Kidney (tissue), 14 donors: Measurements from ENCODE around the gene UNC13D. TPM values are rescaled to one million over a fixed set of nuclear protein-coding genes. Genes with fewer than 3 reads are reported as not detected.

Experiments
- DNase-seq, 5 donors: peaks; one replicate each; pipeline ENCODE4 v3.0.0-alpha.2; 2013 to 2020
- FAIRE-seq: peaks from 2 replicates; lab custom pipeline; 2012; peaks lifted over from hg19 to GRCh38; lab: Jason Lieb, UNC
- H3K27ac ChIP-seq, 2 donors: one replicate each; pipeline ENCODE4 v1.7.0; 2013; ENCODE audit warnings: low read depth in 2 of 2, low read length in 2 of 2, inconsistent platforms in 1 of 2
- H3K27me3 ChIP-seq: one replicate; pipeline ENCODE4 v1.7.1; 2013; ENCODE audit warnings: low read length, inconsistent platforms; ENCODE audit not compliant: control insufficient read depth, insufficient read depth
- H3K36me3 ChIP-seq, 3 donors: one replicate each; pipeline versions ENCODE4 v1.7.0 to v1.7.1; 2013; ENCODE audit warnings: low read length in 3 of 3, control low read depth in 1 of 3, inconsistent platforms in 1 of 3; ENCODE audit not compliant: insufficient read depth in 3 of 3, control insufficient read depth in 2 of 3
- H3K4me1 ChIP-seq, 3 donors: one replicate each; pipeline versions ENCODE4 v1.7.0 to v1.7.1; 2013; ENCODE audit warnings: low read length in 3 of 3, inconsistent platforms in 1 of 3, low read depth in 1 of 3; ENCODE audit not compliant: control insufficient read depth in 2 of 3, insufficient read depth in 2 of 3
- H3K4me3 ChIP-seq, 3 donors: one replicate each; pipeline versions ENCODE4 v1.7.0 to v1.8.1; 2013; ENCODE audit warnings: low read length in 3 of 3, control low read depth in 1 of 3, inconsistent platforms in 1 of 3
- H3K9ac ChIP-seq, 3 donors: one replicate each; pipeline versions ENCODE4 v1.7.0 to v1.7.1; 2013; ENCODE audit warnings: low read length in 3 of 3, control low read depth in 1 of 3, inconsistent platforms in 1 of 3
- H3K9me3 ChIP-seq, 3 donors: one replicate each; pipeline versions ENCODE4 v1.7.0 to v1.7.1; 2013; ENCODE audit warnings: low read length in 3 of 3, control low read depth in 1 of 3, inconsistent platforms in 1 of 3; ENCODE audit not compliant: control insufficient read depth in 2 of 3, insufficient read depth in 1 of 3
- intact Hi-C: fragments of 100-400 bp; cut with DNase I; formaldehyde crosslinking; loops from one replicate; pipeline ENCODE4 v1.11.1; 2022
- polyA plus RNA-seq: library from polyadenylated mRNA; stranded (reverse); fragments of 350-450 nt; fragmentation: Illumina TruSeq; extraction: RNeasy Lipid Tissue Mini Kit (QIAGEN cat#74804); gene quantifications from one replicate; pipeline ENCODE4 v1.2.3, GENCODE V29; 2014; ENCODE audit warnings: low read depth, low replicate concordance; ENCODE audit not compliant: insufficient read depth
- total RNA-seq: library from RNA; stranded (reverse); fragmentation: NEBNext Ultra II Directional; extraction: Animal tissue kit (Norgen Biotek cat#: 25700); gene quantifications from one replicate; pipeline ENCODE4 v1.2.1, GENCODE V29; 2021
- TF ChIP-seq, protein P1 (sequence below): IDR thresholded peaks from 3 replicates; pipeline ENCODE4 v1.5.1; 2012; ENCODE audit warnings: mild to moderate bottlenecking, moderate library complexity, borderline replicate concordance; ENCODE audit not compliant: insufficient read depth; ENCODE audit errors: extremely low read depth
- donor health status: control.
- donor health status: control.
- donor health status: control.
- donor health status: control.
- donor health status: control.
- donor health status: DM: yes; HTN: yes; CAD: no.
- donor health status: Normal renal cell carcinoma (clear cell type).

The UNC13D gene
- total and polyA plus RNA-seq, 2 donors from 2014 or later = 3.8 to 26.1 TPM

- FAIRE-seq = no peak
- TF ChIP-seq, protein P1, sequence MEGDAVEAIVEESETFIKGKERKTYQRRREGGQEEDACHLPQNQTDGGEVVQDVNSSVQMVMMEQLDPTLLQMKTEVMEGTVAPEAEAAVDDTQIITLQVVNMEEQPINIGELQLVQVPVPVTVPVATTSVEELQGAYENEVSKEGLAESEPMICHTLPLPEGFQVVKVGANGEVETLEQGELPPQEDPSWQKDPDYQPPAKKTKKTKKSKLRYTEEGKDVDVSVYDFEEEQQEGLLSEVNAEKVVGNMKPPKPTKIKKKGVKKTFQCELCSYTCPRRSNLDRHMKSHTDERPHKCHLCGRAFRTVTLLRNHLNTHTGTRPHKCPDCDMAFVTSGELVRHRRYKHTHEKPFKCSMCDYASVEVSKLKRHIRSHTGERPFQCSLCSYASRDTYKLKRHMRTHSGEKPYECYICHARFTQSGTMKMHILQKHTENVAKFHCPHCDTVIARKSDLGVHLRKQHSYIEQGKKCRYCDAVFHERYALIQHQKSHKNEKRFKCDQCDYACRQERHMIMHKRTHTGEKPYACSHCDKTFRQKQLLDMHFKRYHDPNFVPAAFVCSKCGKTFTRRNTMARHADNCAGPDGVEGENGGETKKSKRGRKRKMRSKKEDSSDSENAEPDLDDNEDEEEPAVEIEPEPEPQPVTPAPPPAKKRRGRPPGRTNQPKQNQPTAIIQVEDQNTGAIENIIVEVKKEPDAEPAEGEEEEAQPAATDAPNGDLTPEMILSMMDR = no peak
- Histone ChIP-seq H3K4me1 (peaks cover 0 to 10% (median 9%) of the 10 kb centered on the region in 3 donors), H3K27ac (no peak overlapping the region), H3K9ac (no peak overlapping the region), H3K4me3 (no peak overlapping the region), H3K27me3 (no peaks in the 10 kb centered on the region), H3K36me3 (no peaks in the 10 kb centered on the region), H3K9me3 (no peaks in the 10 kb centered on the region)
- intact Hi-C loops = no loop called here
- no peak for DNase-seq
Measured at GRCh38 chr17:75840799-75841164, 3.4 kb downstream of the UNC13D start.

GRCh38 chr17:75839942-75840798, 4.0 kb downstream of the UNC13D start:
- no peak for FAIRE-seq
- no peak for DNase-seq
- no peak overlapping the region for H3K27ac ChIP-seq

GRCh38 chr17:75838410-75838809, 5.8 kb downstream of the UNC13D start:
- Histone ChIP-seq H3K36me3 (no peaks in the 10 kb centered on the region), H3K9me3 (no peaks in the 10 kb centered on the region), H3K9ac (no peak overlapping the region), H3K27me3 (no peaks in the 10 kb centered on the region), H3K4me1 (no peaks in the 10 kb centered on the region), H3K27ac (no peak overlapping the region), H3K4me3 (no peak overlapping the region)
- FAIRE-seq (no peak), DNase-seq (no peak)
- TF ChIP-seq, protein P1 = no peak
- intact Hi-C loops = no loop called here

More at GRCh38 chr17:75839942-75840798, 4.0 kb downstream of the UNC13D start:
- no peaks in the 10 kb centered on the region for H3K9me3 ChIP-seq
- TF ChIP-seq, protein P1 = no peak
- H3K4me1 ChIP-seq = peaks cover 0 to 5% (median 4%) of the 10 kb centered on the region in 3 donors
- H3K4me3 ChIP-seq = no peak overlapping the region
- H3K36me3 ChIP-seq = no peaks in the 10 kb centered on the region
- intact Hi-C loops = no loop called here
- H3K9ac ChIP-seq = no peak overlapping the region
- H3K27me3 ChIP-seq = no peaks in the 10 kb centered on the region
